CD4-positive, CD25-positive, alpha-beta regulatory T cell (primary cell): ENCODE results near the gene LHX5. TPM values are rescaled to one million over a fixed set of nuclear protein-coding genes. Genes with fewer than 3 reads are reported as not detected.
A peak's percentile ranks its signal among the peaks of the same experiment; 100 is the strongest.

Experiments used
- ATAC-seq, 2 donors: fragments of 150-1000 bp; cut with Tn5 transposase; one replicate each; pipeline ENCODE4 v1.10.0; 2021; ENCODE audit warnings: low read depth in 2 of 2, moderate number of reproducible peaks in 2 of 2, moderate library complexity in 1 of 2
- DNase-seq, 3 donors: peaks; one replicate each; pipeline versions ENCODE4 v3.0.0 to v3.0.0-alpha.2; 2012 to 2022; ENCODE audit warnings: mixed read lengths in 1 of 3
- H3K27ac ChIP-seq: one replicate; pipeline ENCODE4 v1.7.0; 2013; ENCODE audit warnings: mild to moderate bottlenecking, low read length; ENCODE audit not compliant: insufficient read depth, poor library complexity, severe bottlenecking
- H3K27me3 ChIP-seq: one replicate; pipeline ENCODE4 v1.7.0; 2013; ENCODE audit warnings: low read length; ENCODE audit not compliant: control insufficient read depth, insufficient read depth
- H3K36me3 ChIP-seq: one replicate; pipeline ENCODE4 v1.7.0; 2013; ENCODE audit warnings: mild to moderate bottlenecking, low read length, moderate library complexity; ENCODE audit not compliant: control insufficient read depth, insufficient read depth
- H3K4me1 ChIP-seq: 2 replicates; pipeline ENCODE4 v1.7.0; 2013; ENCODE audit warnings: mild to moderate bottlenecking, low read length; ENCODE audit not compliant: insufficient read depth, control insufficient read depth, poor library complexity, severe bottlenecking
- H3K4me3 ChIP-seq: one replicate; pipeline ENCODE4 v1.7.0; 2013; ENCODE audit warnings: low read depth, mild to moderate bottlenecking, low read length, moderate library complexity
- H3K9me3 ChIP-seq, 2 experiments: 1 replicate in 1 of 2; 2 replicates in 1 of 2; pipeline ENCODE4 v1.7.0; 2013; ENCODE audit warnings: low read length in 2 of 2, mild to moderate bottlenecking in 1 of 2, moderate library complexity in 1 of 2; ENCODE audit not compliant: control insufficient read depth in 2 of 2
- H3K27ac Mint-ChIP-seq, 3 donors: one replicate each; pipeline ENCODE4 v1.8.0; 2020 to 2022; ENCODE audit warnings: mild to moderate bottlenecking in 3 of 3, mixed read lengths in 3 of 3, moderate library complexity in 2 of 3
- H3K27me3 Mint-ChIP-seq: one replicate; pipeline ENCODE4 v1.8.0; 2022; ENCODE audit warnings: mild to moderate bottlenecking, mixed read lengths
- H3K36me3 Mint-ChIP-seq: one replicate; pipeline ENCODE4 v1.8.0; 2020; ENCODE audit warnings: mixed read lengths
- H3K4me1 Mint-ChIP-seq, 4 donors: one replicate each; pipeline ENCODE4 v1.8.0; 2020 to 2022; ENCODE audit warnings: mixed read lengths in 4 of 4, mild to moderate bottlenecking in 1 of 4
- H3K4me3 Mint-ChIP-seq, 4 donors: one replicate each; pipeline ENCODE4 v1.8.0; 2020 to 2022; ENCODE audit warnings: mild to moderate bottlenecking in 4 of 4, mixed read lengths in 4 of 4, moderate library complexity in 3 of 4
- H3K9me3 Mint-ChIP-seq, 7 donors: one replicate each; pipeline ENCODE4 v1.8.0; 2020 to 2022; ENCODE audit warnings: mixed read lengths in 7 of 7, mild to moderate bottlenecking in 3 of 7, moderate library complexity in 2 of 7
- polyA plus RNA-seq, 4 donors: library from polyadenylated mRNA; unstranded; fragments of 300-500 nt; fragmentation: Illumina TruSeq; gene quantifications; one replicate each; pipeline ENCODE4 v1.2.3, GENCODE V29; 2021
- total RNA-seq: library from RNA; stranded (reverse); gene quantifications from one replicate; pipeline ENCODE4 v1.2.3, GENCODE V29; 2022

The LHX5 gene
- total and polyA plus RNA-seq, 5 donors from 2014 or later, result not detected

GRCh38 chr12:113472191-113473121 lies 785 bp upstream of the LHX5 start:
- DNase-seq, result no peak
- Mint-ChIP-seq H3K36me3 (no peaks in the 10 kb centered on the region), H3K27ac (no peak overlapping the region), H3K9me3 (peaks cover 0 to 5% (median 0%) of the 10 kb centered on the region in 7 donors), H3K4me1 (peaks cover 0 to 27% (median 7%) of the 10 kb centered on the region in 4 donors), H3K4me3 (no peak overlapping the region), H3K27me3 (peaks cover 64% of the 10 kb centered on the region)
- no peaks in the 10 kb centered on the region for H3K36me3 ChIP-seq
- H3K27me3 ChIP-seq, result peaks cover 23% of the 10 kb centered on the region
- no peak overlapping the region for H3K4me3 ChIP-seq
- ATAC-seq, result no peak
- H3K27ac ChIP-seq, result no peak overlapping the region
- H3K9me3 ChIP-seq, result no peaks in the 10 kb centered on the region
- peaks cover 3% of the 10 kb centered on the region for H3K4me1 ChIP-seq

- H3K4me3 Mint-ChIP-seq, result no peak overlapping the region
- Histone ChIP-seq H3K4me3 (no peak overlapping the region), H3K27me3 (peaks cover 29% of the 10 kb centered on the region), H3K27ac (no peak overlapping the region), H3K9me3 (no peaks in the 10 kb centered on the region), H3K4me1 (peaks cover 4% of the 10 kb centered on the region), H3K36me3 (no peaks in the 10 kb centered on the region)
- H3K27ac Mint-ChIP-seq, result no peak overlapping the region
- no peak for ATAC-seq
- H3K4me1 Mint-ChIP-seq, result peaks cover 0 to 33% (median 9%) of the 10 kb centered on the region in 4 donors
- no peaks in the 10 kb centered on the region for H3K36me3 Mint-ChIP-seq
- no peak for DNase-seq
- peaks cover 69% of the 10 kb centered on the region for H3K27me3 Mint-ChIP-seq
- peaks cover 0 to 6% (median 0%) of the 10 kb centered on the region in 7 donors for H3K9me3 Mint-ChIP-seq
Observed at GRCh38 chr12:113470871-113471618, 626 bp downstream of the LHX5 start.

- Mint-ChIP-seq H3K27me3 (peaks cover 63% of the 10 kb centered on the region), H3K4me3 (peak overlapping the region in 1 of 4 donors; percentile 21), H3K36me3 (no peaks in the 10 kb centered on the region), H3K9me3 (peaks cover 0 to 8% (median 0%) of the 10 kb centered on the region in 7 donors), H3K27ac (no peak overlapping the region), H3K4me1 (peaks cover 0 to 36% (median 9%) of the 10 kb centered on the region in 4 donors)
- Histone ChIP-seq H3K36me3 (no peaks in the 10 kb centered on the region), H3K27ac (no peak overlapping the region), H3K4me3 (no peak overlapping the region), H3K27me3 (peaks cover 29% of the 10 kb centered on the region), H3K9me3 (no peaks in the 10 kb centered on the region), H3K4me1 (peaks cover 4% of the 10 kb centered on the region)
- ATAC-seq (no peak), DNase-seq (no peak)
Observed at GRCh38 chr12:113469949-113470743, 1.5 kb downstream of the LHX5 start.

- no peak for DNase-seq
- H3K4me3 ChIP-seq, result no peak overlapping the region
- H3K9me3 Mint-ChIP-seq, result peaks cover 0 to 8% (median 0%) of the 10 kb centered on the region in 7 donors
- peaks cover 0 to 36% (median 6%) of the 10 kb centered on the region in 4 donors for H3K4me1 Mint-ChIP-seq
- H3K36me3 Mint-ChIP-seq, result no peaks in the 10 kb centered on the region
- no peak for ATAC-seq
- no peak overlapping the region for H3K27ac Mint-ChIP-seq
- H3K4me3 Mint-ChIP-seq, result no peak overlapping the region
- H3K27ac ChIP-seq, result no peak overlapping the region
- H3K4me1 ChIP-seq, result peaks cover 8% of the 10 kb centered on the region
- H3K27me3 ChIP-seq, result peaks cover 24% of the 10 kb centered on the region
- peaks cover 62% of the 10 kb centered on the region for H3K27me3 Mint-ChIP-seq
- H3K36me3 ChIP-seq, result no peaks in the 10 kb centered on the region
- no peaks in the 10 kb centered on the region for H3K9me3 ChIP-seq
Observed at GRCh38 chr12:113469224-113469948, 2.3 kb downstream of the LHX5 start.

- DNase-seq, result no peak
- Mint-ChIP-seq H3K36me3 (no peaks in the 10 kb centered on the region), H3K27ac (no peak overlapping the region), H3K4me3 (no peak overlapping the region), H3K27me3 (peaks cover 62% of the 10 kb centered on the region), H3K9me3 (peaks cover 0 to 8% (median 0%) of the 10 kb centered on the region in 7 donors), H3K4me1 (peaks cover 4 to 39% (median 7%) of the 10 kb centered on the region in 4 donors)
- H3K27ac ChIP-seq, result no peak overlapping the region
- no peaks in the 10 kb centered on the region for H3K9me3 ChIP-seq
- peaks cover 24% of the 10 kb centered on the region for H3K27me3 ChIP-seq
- peaks cover 16% of the 10 kb centered on the region for H3K4me1 ChIP-seq
- no peaks in the 10 kb centered on the region for H3K36me3 ChIP-seq
- H3K4me3 ChIP-seq, result no peak overlapping the region
- ATAC-seq, result no peak
Observed at GRCh38 chr12:113468365-113469223, 3.1 kb downstream of the LHX5 start.

- Histone ChIP-seq H3K9me3 (no peaks in the 10 kb centered on the region), H3K4me1 (peaks cover 25% of the 10 kb centered on the region), H3K27me3 (peaks cover 17% of the 10 kb centered on the region), H3K36me3 (no peaks in the 10 kb centered on the region), H3K4me3 (no peak overlapping the region), H3K27ac (no peak overlapping the region)
- H3K27me3 Mint-ChIP-seq, result peaks cover 56% of the 10 kb centered on the region
- peaks cover 0 to 6% (median 0%) of the 10 kb centered on the region in 7 donors for H3K9me3 Mint-ChIP-seq
- no peak for ATAC-seq
- H3K27ac Mint-ChIP-seq, result no peak overlapping the region
- no peaks in the 10 kb centered on the region for H3K36me3 Mint-ChIP-seq
- peaks cover 6 to 35% (median 10%) of the 10 kb centered on the region in 4 donors for H3K4me1 Mint-ChIP-seq
- H3K4me3 Mint-ChIP-seq, result no peak overlapping the region
- DNase-seq, result no peak
Observed at GRCh38 chr12:113467502-113468364, 3.9 kb downstream of the LHX5 start.
